ENCODE measurements around the gene ZNF497. TPM values are rescaled to one million over a fixed set of nuclear protein-coding genes. Genes with fewer than 3 reads are reported as not detected.

Gene ZNF497
- total and polyA plus RNA-seq, 2 of the 13 experiments (the other 11 are each of a cell fraction or from before 2014, with no cell fraction given) = 1.5 to 1.9 TPM

DNA sequence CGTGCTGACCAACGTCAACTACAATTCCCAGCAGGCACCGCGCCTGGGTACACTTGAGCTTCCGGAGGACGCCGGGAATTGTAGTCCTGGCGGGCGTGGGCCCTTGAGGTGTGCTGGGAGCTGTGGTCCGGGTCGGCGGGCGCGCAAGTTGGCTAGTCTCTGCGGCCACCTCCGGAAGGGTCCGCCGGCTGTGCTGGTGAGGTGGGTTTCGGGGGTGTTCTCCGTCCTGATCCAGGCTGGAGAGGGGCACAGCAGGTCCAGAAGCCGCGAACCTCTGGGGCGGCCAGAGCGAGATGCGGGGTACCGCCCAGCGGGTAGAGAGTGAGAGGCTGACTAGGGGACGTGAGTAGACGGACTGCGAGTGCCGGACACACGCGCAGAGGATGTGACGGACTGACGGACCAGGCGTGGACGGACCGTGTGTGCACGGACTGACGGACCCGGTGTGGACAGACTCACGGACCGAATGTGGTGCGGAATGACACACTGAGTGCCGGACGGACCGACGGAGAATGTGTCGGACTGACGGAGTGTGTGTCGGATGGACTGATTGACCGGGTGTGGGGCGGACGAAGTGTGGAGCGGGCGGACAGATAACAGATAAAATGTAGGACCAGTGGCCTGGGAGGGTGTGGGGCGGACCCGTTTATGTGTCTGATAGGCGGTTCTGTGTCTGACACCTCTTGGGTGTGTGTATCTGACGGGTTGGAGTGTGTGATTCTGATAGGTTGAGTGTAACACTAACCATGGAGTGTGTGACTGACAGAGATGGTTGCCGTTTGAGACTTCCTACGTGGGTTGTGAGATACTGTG lies 35.4 kb downstream of the ZNF497 start, which contains the start of gene ZSCAN22 (continued):
- no peak for TF ChIP-seq ZNF138 (CRISPR knock-in tag; IDR thresholded peaks at IDR 0.05; ENCODE audit: low read depth)
- TF ChIP-seq, protein P1, sequence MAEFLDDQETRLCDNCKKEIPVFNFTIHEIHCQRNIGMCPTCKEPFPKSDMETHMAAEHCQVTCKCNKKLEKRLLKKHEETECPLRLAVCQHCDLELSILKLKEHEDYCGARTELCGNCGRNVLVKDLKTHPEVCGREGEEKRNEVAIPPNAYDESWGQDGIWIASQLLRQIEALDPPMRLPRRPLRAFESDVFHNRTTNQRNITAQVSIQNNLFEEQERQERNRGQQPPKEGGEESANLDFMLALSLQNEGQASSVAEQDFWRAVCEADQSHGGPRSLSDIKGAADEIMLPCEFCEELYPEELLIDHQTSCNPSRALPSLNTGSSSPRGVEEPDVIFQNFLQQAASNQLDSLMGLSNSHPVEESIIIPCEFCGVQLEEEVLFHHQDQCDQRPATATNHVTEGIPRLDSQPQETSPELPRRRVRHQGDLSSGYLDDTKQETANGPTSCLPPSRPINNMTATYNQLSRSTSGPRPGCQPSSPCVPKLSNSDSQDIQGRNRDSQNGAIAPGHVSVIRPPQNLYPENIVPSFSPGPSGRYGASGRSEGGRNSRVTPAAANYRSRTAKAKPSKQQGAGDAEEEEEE (CRISPR knock-in tag; IDR thresholded peaks at IDR 0.05; ENCODE audit: borderline replicate concordance) = no peak
- no peak for TF ChIP-seq ZNF530 (CRISPR knock-in tag; IDR thresholded peaks at IDR 0.05; ENCODE audit: low read depth)
- TF ChIP-seq, protein P2, sequence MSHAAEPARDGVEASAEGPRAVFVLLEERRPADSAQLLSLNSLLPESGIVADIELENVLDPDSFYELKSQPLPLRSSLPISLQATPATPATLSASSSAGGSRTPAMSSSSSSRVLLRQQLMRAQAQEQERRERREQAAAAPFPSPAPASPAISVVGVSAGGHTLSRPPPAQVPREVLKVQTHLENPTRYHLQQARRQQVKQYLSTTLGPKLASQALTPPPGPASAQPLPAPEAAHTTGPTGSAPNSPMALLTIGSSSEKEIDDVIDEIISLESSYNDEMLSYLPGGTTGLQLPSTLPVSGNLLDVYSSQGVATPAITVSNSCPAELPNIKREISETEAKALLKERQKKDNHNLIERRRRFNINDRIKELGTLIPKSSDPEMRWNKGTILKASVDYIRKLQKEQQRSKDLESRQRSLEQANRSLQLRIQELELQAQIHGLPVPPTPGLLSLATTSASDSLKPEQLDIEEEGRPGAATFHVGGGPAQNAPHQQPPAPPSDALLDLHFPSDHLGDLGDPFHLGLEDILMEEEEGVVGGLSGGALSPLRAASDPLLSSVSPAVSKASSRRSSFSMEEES (CRISPR knock-in tag; IDR thresholded peaks at IDR 0.05) = peak; percentile 14; the same call in 1 of the 2 replicates
- no peak for TF ChIP-seq JDP2 (CRISPR knock-in tag; IDR thresholded peaks at IDR 0.05; ENCODE audit: borderline replicate concordance)
- TF ChIP-seq ZNF343 (CRISPR knock-in tag; IDR thresholded peaks at IDR 0.05) = peak; percentile 62; the same call in 1 of the 2 replicates
- peak; percentile 61; the same call in 1 of the 2 replicates for TF ChIP-seq ETV5 (CRISPR knock-in tag; IDR thresholded peaks at IDR 0.05; ENCODE audit: borderline replicate concordance)
- TF ChIP-seq ZNF317 (CRISPR knock-in tag; IDR thresholded peaks at IDR 0.05) = peak; percentile 76; the same call in 1 of the 2 replicates
- TF ChIP-seq PHF21A (CRISPR knock-in tag; IDR thresholded peaks at IDR 0.05) = peak; percentile 82; the same call in 1 of the 2 replicates
- TF ChIP-seq NR1H2 (CRISPR knock-in tag; IDR thresholded peaks at IDR 0.05; ENCODE audit: borderline replicate concordance, low read depth) = peak; percentile 54; the same call in 1 of the 2 replicates
- TF ChIP-seq FOXA3 (CRISPR knock-in tag; IDR thresholded peaks at IDR 0.05) = peak; percentile 57
- no peak for TF ChIP-seq HNF4G (IDR thresholded peaks at IDR 0.05; ENCODE audit: borderline replicate concordance, low read depth, low read length)
- TF ChIP-seq HNF4G (CRISPR knock-in tag; IDR thresholded peaks at IDR 0.05; ENCODE audit: borderline replicate concordance, low read depth) = peak; percentile 78
- peak; percentile 51; the same call in 1 of the 2 replicates for TF ChIP-seq PAX8 (CRISPR knock-in tag; IDR thresholded peaks at IDR 0.05; ENCODE audit: borderline replicate concordance)
- peak; percentile 84 for TF ChIP-seq CBFB (CRISPR knock-in tag; IDR thresholded peaks at IDR 0.05)
- TF ChIP-seq ZNF788 (CRISPR knock-in tag; IDR thresholded peaks at IDR 0.05; ENCODE audit: borderline replicate concordance) = peak; percentile 82; the same call in 1 of the 2 replicates
- peak; percentile 65 for TF ChIP-seq SALL1 (CRISPR knock-in tag; IDR thresholded peaks at IDR 0.05)
- TF ChIP-seq SP5 (CRISPR knock-in tag; IDR thresholded peaks at IDR 0.05; ENCODE audit: borderline replicate concordance, low read depth) = no peak; the same call in 1 of the 2 replicates
- peak; percentile 74; the same call in 2 of the 3 replicates for TF ChIP-seq MXI1 (IDR thresholded peaks at IDR 0.05; ENCODE audit: borderline replicate concordance, low read depth, low read length)
- no peak; the same call in 1 of the 2 replicates for TF ChIP-seq ZNF563 (CRISPR knock-in tag; IDR thresholded peaks at IDR 0.05)
- TF ChIP-seq ZNF460 (CRISPR knock-in tag; IDR thresholded peaks at IDR 0.05; ENCODE audit: borderline replicate concordance) = peak; percentile 43; the same call in 1 of the 2 replicates
- 0 out of 2 replicates have a peak, but pooled peaks have one; percentile 22 for TF ChIP-seq GATAD2A (CRISPR knock-in tag; IDR thresholded peaks at IDR 0.05)
- no peak; the same call in 1 of the 2 replicates for TF ChIP-seq TCF7 (IDR thresholded peaks at IDR 0.05; ENCODE audit: low read depth)
- 0 out of 2 replicates have a peak, but pooled peaks have one; percentile 66 for TF ChIP-seq PRMT3 (CRISPR knock-in tag; IDR thresholded peaks at IDR 0.05; ENCODE audit: borderline replicate concordance, low read depth)
- no peak for TF ChIP-seq RNF2 (conservative IDR thresholded peaks at IDR 0.05; ENCODE audit: low read depth)
- TF ChIP-seq TCF7L2 (IDR thresholded peaks at IDR 0.05; ENCODE audit: low read depth, low read length) = no peak
